ENCODE results near the gene TRIM5.

- TF ChIP-seq CTCF (IDR thresholded peaks at IDR 0.05), result no peak
- TF ChIP-seq EZH2 (IDR thresholded peaks at IDR 0.05; ENCODE audit: borderline replicate concordance, insufficient read depth, low read depth, low read length, poor library complexity, severe bottlenecking), result no peak
These were observed 58.7 kb downstream of the TRIM5 start for GRCh38 chr11:5626196-5626595.

Measured in B cell (primary cell).